Right renal cortex interstitium (tissue), 3 donors: Measurements from ENCODE around the gene TRIM45. TPM values are rescaled to one million over a fixed set of nuclear protein-coding genes. Genes with fewer than 3 reads are reported as not detected.
"Not testable (repeated sequence)": the region's sequence is repeated elsewhere in the genome, so short reads cannot be mapped to it uniquely, and the experiment has no call there.

Source experiments
- DNase-seq, 3 donors: peaks; one replicate each; pipeline ENCODE4 v3.0.0-alpha.2; 2013; ENCODE audit warnings: low read depth in 3 of 3, low spot score in 2 of 3
- polyA plus RNA-seq, 3 donors: library from polyadenylated mRNA; unstranded; fragments of 120-200 nt; gene quantifications; one replicate each; pipeline ENCODE4 v1.2.1, GENCODE V29; 2013; ENCODE audit not compliant: insufficient read length in 3 of 3

The TRIM45 gene
- polyA plus RNA-seq, 3 donors = 15.0 to 15.1 (median 15.1) TPM

DNA sequence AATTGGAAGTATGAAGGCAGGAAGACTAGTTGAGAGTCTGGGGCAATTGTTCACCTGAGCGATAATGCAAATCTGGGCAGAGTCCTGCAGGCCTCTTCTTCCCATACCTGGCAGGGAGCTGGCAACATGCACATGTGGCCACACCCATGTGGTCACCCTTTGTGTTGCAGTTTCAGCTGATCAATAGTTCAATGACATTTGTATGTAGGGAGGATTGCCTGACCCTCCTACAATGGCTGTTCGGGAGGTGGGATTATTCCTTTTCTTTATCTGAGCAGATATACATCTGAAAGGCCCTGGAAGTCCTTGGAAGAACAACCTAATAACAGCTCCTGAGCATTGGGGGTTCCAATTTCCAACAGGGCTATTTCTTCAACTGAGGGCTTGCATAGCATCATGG, 15.2 kb upstream of the TRIM45 start:
- DNase-seq = no peak

DNA sequence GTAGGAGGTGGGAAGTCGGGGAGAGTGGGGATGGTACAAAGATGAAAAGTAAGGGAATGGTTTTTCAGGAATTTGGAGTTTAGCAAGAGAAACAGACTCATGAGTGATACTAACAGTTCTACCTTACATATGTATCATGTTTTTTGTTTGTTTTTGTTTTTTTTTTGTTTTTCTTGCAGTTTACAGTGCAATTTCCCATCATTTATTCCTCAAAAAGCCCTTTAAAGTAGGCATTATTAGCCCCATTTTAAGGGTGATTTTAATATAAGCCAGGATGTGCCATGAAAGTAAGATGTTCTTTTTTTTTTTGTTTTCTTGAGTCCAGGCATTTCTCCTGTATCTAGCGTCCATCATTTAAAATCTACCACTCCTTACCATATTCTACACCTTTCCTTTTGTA, 13.8 kb upstream of the TRIM45 start:
- no peak for DNase-seq

DNA sequence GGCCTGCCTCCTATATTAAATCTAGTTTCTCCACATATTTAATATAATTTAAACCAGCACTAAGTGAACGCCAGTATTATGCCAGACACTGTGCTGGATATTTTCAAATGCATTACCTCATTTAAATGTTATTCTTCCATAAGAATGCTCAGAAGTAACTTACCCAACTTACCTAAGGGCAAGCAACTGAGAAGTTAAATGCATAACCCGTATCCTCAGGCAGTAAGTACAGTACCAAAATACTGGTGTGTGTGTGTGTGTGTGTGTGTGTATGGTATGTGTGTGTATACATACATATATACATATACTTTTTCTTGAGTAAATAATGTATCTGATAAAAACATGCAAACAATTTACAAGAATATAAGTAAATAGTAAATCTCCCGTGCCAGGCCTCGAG, 9.0 kb upstream of the TRIM45 start:
- no peak for DNase-seq

DNA sequence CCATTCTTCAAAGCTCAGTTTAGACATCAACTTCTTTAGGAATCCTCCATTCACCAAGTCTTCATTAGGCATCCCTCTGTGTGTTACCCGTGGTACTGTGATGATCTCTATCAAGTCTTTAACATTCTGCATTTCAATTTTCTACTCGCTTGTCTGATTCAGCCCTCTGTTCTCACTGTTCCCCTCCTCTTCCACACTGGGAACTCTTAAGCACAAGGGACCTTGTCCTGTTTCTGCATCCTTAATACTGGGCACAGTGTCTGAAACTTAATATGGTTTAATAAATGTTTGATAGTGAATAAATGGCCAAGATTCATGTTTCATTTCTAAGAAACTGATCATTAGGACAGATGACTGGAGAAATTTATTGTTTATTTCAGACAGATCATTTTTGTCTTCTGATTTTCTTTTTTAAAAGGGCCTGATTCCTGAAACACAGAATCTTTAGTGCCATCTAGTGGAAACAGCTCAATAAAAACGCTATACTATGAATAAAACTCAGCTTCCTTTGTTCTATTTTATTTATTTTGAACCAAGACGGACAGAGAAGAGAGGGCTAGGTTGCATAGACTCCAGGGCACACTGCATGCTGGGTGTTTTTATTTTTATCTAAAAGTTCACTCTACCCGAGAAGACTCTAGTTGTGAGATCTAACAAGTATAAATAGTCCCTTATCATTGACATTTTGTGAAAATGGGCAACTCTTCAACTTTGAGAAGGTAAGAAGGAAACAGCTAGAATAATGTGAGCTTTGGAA, 7.0 kb upstream of the TRIM45 start:
- DNase-seq = peak in 2 of 3 donors; percentile 29 to 31

DNA sequence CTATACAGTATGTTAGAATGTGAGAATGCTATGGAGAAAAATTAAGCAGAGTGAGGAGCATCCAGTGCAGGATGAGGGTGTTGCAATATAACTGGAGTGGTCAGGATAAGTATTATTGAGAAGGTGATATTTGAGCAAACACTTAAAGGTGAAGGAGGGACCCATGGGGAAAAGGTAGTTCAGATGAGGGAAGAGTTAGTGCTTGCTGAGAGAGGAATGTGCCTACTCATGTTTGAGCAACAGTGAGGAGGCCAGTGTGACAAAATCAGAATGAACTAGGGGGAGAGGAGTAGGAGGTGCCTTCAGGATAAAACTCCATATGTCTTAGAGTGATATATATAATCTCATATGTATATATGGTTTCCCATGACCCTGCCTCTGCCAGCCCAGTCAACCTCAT, 6.2 kb upstream of the TRIM45 start:
- DNase-seq = no peak

DNA sequence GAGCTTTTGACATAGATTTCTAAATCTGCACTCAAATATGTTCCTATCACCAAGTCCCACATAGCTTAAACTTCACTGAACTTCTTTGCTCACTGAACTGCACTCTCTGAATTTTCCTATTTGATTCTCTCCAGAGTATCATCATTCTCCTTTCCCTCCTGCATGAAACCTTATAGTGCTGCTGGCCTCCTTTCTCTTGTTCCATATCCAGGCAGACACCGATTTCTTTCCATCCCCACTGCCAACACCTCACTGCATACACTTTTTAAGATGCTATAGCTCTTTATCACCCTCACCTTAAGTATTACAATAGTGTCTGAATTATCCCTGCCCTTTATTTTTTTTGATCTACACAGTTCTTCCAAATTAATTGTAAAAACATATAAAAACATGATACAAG, 3.1 kb upstream of the TRIM45 start:
- DNase-seq = no peak

DNA sequence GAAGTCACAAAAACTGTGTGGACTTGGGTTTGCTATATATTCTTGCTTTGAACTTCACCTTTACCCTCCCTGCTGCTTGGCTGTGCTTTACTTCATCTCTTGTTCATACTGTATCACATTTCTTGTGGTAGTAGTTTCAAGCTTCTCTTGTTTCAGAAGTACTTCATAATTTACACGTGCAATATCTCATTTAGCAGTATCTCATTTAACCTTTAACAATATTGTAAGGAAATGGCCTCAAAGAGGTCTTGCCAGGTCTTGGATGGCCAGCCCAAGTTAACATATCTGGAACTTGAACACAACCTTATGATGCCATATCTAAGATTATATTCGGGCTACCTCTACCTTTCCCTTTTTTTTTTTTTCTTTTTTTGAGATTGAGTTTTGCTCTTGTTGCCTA, 1.7 kb upstream of the TRIM45 start:
- no peak for DNase-seq

DNA sequence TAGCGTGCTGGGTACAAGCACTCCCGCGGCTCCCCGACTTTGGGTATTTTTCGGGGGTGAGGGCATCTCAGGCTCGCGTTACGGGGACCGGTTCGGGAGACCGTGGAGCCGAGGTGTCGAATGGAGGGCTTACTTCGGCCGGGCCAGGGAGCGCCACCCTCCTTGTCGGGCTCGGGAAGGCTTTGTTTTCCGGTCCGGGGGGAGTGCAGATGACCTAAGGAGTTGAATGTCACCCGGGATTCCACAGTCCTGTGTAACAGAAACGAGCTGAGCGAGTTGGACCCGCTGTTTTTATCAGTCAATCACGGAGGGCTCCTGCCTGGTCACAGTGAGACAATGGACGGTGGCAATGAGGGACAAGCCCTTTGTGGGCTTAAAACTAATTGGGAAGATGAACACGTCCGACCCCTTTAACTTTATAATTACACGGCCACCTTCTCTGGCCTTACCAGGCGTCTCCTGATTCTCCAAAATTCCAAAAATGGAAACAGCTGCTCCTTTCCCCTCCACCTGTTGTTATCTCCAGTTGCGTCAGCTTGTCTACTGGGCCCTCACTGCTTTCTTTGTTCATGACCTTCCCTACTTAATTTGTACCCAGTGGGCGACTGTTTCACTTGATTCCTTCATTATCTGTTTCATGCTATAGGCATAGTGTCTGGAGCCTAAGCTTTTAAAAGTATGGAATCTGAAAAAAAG, 929 bp upstream of the TRIM45 start:
- peak in 1 of 3 donors; percentile 13 for DNase-seq

DNA sequence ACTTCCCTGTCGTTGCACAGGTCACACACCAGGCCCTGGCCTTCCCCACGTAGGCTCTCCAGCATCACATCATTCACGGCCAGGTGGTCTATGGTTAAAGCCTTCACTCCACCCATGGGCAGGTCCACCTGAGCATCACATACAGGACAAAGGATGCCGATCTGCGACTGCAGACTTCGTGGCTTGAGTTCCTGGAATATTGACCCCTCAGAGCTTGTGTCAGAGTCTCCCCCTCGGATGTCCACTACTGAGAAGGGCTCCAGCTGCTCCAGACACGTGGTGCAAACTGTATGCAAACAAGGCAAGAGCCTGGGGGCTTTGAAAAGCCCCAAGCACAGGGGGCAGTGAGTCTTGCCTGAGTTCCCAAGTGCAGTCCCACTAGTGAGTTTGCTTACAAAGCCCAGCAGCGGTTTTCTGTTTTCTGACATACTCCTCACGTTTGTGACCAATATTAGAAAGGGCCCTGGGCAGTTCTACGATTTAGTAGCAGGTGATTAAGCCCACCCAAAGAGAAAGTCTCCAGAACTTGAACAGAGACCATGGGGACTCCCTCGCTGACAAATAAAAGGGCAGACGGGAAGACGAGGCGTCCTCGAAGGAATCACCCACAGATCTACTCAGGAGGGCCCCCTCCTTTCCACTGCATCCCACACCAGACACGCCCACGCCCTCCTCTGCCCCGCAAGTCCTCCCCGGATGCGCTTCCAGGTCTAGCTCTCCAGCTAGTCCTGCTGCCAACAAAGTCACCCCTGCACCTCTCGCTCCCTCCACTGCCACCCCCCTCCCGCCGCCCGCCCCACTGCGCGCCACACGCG, 568 bp downstream of the TRIM45 start:
- peak; percentile 23 to 45 (median 31) for DNase-seq

DNA sequence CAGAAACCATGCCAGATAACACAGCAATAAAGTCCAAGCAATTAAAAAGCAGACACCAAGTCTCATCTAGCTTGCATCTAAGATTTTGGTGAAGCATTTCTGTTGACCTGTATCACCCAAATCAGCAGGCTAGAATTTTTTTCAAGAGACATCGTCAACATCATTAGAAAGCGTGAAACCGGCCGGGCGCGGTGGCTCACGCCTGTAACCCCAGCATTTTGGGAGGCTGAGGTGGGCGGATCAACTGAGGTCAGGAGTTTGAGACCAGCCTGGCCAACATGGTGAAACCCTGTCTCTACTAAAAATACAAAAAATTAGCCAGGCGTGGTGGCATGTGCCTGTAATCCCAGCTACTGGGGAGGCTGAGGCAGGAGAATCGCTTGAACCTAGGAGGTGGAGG, 2.4 kb downstream of the TRIM45 start:
- DNase-seq = not testable (repeated sequence)

DNA sequence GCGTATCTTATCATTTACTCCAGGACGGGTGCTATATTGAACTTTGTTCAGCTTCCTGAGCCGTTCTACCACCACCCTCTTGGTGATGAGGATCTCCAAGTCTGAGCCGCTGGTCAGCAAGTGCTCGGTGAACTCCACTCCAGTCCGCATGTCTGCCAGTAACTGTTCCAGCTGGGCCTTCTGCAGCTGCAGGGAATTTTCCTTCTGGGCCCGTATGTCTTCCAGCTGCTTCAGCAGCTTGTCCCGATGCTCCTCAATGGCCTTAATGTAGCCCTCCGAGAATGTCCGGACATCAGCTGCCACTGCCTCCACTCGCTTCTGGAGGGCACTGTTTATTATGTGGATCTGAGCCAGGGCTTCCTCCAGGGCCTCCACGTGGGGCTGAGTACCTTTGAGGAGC, 3.4 kb downstream of the TRIM45 start:
- DNase-seq = no peak

DNA sequence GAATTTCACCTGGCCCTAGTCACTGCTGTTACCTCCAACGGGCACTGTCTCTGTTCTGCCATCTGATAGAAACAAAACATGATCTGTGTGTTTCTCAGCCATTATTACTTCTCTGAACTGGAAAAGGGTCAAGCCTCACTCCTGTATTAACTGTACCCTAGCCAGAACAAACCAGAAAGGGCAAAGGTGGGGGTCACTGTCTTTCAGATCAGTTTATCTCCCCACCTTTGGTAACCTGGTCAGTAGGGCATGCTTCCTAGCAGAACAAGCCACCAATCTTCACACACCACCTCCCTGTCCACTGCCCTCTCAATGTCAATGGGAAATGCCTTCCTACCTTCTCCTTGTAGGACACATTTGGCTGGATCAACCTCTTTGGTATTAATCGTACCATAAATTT, 3.9 kb downstream of the TRIM45 start:
- DNase-seq = no peak

DNA sequence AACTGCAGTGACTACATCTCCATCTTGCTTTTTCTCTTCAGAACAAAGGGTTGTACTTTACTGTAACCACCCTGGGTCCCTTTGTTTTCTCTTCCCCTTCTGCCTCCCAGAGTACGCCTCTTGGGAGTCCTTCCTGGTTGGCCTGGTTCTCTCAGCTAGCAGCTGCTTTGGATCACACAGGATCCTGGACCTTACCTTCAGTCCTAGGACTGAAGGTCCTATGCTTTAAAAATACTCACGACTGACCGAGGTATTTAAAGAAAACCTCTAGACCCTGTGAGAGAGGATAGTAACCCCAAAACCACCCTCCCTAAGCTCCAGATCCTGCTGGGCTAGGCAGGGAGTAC, 4.8 kb downstream of the TRIM45 start:
- no peak for DNase-seq

DNA sequence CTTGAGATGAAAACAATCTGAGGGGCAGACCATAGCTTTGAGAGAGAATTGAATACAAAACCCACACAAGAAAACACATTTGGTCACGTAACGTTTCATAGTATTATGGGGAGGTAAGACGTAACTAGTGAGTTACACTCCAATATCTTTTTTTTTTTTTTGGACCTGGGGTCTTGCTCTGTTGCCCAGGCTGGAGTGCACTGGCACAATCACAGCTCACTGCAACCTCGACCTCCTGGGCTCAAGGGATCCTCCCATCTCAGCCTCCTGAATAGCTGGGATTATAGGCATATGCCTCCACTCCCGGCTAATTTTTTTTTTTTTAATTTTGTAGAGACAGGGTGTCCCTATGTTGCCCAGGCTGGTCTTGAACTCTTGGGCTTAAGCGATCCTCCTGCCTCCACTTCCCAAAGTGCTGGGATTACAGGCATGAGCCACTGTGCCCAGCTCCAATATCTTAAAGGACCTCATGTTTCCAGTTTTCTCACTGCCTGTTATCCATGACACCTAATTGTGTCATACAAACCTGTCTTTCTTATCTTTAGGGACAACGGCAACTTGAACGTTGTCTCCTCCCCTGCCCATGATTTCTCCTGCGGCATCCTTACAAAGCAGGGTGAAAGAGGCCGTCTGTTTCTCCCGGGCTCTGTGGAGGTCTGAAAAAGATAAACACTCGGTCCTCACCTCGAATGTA, 5.3 kb downstream of the TRIM45 start:
- no peak for DNase-seq

DNA sequence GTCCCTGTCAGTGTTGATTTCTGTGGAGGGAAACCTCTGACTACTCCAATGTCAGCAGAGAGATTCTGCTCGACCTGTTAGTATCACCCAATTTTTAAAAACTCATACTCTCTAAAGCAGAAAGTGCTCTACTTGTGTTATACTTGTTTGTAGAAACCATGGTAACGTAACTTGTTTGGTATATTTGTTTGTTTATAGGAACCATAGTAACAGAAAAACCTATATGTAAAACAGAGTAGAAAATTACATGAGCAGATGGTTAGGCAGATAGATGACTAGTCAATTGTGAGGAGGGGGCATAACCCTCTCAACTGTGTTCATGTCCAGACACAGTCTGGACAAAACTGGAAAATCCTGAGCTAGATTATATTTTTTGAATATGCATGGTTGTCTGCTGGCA, 6.7 kb downstream of the TRIM45 start:
- no peak for DNase-seq

DNA sequence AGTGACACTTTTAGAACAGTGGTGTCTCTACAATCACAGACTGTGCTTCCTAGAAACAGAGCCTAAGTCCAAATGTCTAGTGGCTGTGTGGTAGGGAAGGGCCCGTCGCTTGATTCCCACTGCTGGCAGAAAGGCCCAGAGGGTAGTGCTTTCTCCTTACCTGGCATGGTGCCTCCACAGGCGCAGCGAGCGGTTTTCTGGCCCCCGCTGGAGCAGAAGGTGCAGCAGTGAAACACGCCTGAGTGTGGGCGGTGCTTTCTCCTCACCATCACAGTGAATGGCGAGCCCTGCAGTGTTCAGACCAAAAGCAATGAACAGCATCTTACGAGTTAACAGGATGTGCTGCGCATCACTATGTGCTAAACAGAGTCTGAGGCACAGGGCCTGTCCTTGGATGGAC, 8.3 kb downstream of the TRIM45 start:
- DNase-seq = no peak

DNA sequence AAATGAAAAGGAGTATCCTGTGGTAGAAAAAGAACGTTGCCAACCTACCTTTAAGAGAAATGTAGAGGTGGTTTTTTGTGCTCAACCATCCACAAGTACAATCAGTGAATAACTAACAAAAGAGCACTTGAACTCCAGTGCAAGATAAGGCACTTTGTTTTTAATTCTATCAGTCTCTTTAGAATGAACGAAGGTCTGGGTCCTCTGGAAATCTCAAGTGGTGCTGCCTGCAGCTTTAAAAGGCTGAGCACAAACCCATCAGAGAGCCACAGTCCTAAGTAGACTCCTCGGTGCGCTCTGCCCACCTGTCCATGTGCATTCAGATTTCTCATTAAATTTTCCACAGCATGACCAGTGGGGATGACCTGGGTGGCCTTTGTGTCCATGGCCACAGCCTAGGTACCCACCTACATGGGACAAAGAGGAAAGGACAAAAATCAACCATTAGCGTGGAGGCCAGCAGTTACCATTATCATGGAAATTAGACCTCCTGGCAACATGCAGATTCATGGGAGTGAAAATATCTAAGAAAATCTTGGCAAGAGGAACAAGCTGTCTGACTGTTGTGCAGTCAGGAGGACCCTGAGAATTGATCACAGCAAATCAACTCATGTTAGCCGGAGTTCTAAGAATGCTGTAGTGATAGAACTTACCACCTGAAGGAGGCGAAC, 9.4 kb downstream of the TRIM45 start:
- no peak for DNase-seq

DNA sequence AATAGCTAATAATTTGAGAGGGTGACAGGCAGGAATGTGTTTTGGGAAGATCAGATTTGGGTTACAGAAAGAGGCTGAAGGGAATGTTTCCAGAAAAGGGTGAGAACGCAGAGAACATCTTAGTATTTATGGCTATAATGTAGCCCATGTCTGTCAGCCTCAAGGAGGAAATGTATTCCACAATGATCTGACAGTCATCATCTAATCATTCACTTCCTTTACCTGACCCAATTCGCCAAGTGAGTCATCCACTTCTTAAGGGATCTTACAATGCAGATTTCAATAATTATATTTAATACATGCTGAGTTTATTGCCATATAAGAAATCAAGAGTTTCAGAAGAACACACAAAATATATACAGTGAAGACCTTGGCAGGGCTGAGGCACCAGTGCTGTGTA, 10.8 kb downstream of the TRIM45 start:
- DNase-seq = no peak

DNA sequence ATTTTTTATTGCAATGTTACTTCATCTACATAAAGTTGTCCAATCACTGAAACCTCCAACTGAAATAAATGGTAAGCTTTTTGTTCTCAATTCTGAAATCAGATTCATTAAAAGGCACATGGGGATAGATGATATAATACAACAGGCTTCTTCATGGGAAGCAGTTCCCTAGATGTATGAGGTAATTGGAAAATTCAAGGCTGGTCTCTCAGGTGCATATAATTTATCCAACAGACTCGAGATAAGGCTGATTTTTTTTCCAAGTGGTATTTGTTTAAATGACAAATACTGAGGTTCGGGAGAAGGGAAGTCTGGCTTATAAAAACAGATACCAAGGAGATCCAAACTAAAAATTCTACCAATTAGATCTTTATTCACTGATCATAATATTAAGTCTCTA, 14.2 kb downstream of the TRIM45 start:
- no peak for DNase-seq

DNA sequence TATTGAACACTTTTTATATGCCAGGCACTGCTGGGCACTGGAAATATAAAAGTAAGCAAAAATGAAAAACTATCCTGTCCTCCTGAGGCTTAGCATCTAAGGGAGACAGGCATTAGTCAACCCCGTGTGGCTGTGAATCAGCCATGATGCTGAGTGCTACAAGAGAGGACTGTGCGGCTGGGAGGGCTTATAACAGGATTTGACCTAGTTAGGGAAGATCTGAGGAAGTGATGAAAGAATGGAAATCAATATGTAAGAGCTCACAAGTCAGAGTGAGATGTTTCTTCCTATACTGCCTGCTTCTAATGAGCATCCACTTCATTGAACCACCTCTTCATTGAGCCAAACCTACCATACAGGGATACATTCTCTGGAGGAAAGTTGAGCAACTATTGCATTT, 15.1 kb downstream of the TRIM45 start:
- no peak for DNase-seq

DNA sequence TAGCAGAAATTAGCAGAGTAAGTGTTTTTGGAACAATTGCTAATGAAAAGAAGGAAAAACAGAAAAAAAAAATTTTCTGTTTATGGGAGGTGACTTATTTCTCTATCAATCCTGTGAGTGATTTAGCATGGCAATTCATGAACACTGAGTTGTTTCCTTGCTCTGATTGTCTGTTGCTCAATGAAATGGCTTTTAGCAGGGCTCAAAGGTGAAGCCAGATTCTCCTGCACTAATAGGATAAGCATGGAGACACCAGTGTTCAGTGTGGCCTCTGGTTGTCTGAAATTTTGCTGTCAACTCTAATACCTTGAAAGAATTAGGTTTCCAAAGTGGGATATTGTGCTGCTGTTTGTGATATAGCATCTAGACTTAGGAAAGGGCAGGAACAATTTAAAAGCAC, 15.8 kb downstream of the TRIM45 start:
- no peak for DNase-seq
